OCI-LY7 (cell line): Measurements from ENCODE around the gene KRTAP5-6. TPM values are rescaled to one million over a fixed set of nuclear protein-coding genes. Genes with fewer than 3 reads are reported as not detected.

Source experiments
- BruUV-seq: library from RNA; stranded (reverse); fragments of 400-500 nt; replicated peaks from 2 replicates; lab custom pipeline; 2021; lab: Mats Ljungman, UMichigan
- CTCF ChIA-PET: fragments of 300-600 bp; sonication (Branson Sonifier 250); formaldehyde crosslinking; loops from one replicate; lab custom pipeline; 2022; ENCODE audit warnings: antibody characterized with exemption; ENCODE audit not compliant: unreplicated experiment; lab: Charles Lee
- POLR2A ChIA-PET: fragments of 300-600 bp; sonication (Branson Sonifier 250); formaldehyde crosslinking; loops from one replicate; lab custom pipeline; 2022; ENCODE audit warnings: antibody characterized with exemption; lab: Charles Lee
- DNase-seq: peaks from one replicate; pipeline ENCODE4 v3.0.0-alpha.2; 2015; ENCODE audit warnings: low spot score
- H2AFZ ChIP-seq: fragments of 200-600 bp; sonication (generic), shearing (Covaris generic); 2 replicates; pipeline ENCODE4 v1.6.1; 2014; ENCODE audit warnings: mild to moderate bottlenecking, antibody characterized with exemption, low read length, moderate library complexity
- H3K27ac ChIP-seq: fragments of 200-600 bp; sonication (generic); 2 replicates; pipeline ENCODE4 v1.5.1; 2014; ENCODE audit warnings: mixed run types, low read depth, mild to moderate bottlenecking, moderate library complexity, low read length, inconsistent platforms; ENCODE audit not compliant: poor library complexity, severe bottlenecking
- H3K36me3 ChIP-seq: fragments of 200-600 bp; sonication (generic); 2 replicates; pipeline ENCODE4 v1.6.1; 2014; ENCODE audit warnings: mild to moderate bottlenecking, antibody characterized with exemption, low read length, moderate library complexity, mixed read lengths; ENCODE audit not compliant: insufficient read depth
- H3K4me1 ChIP-seq: fragments of 200-600 bp; sonication (generic); 2 replicates; pipeline ENCODE4 v1.5.1; 2014; ENCODE audit warnings: mild to moderate bottlenecking, low read length; ENCODE audit not compliant: insufficient read depth, poor library complexity, severe bottlenecking
- H3K4me2 ChIP-seq: fragments of 200-600 bp; sonication (generic); 2 replicates; pipeline ENCODE4 v1.6.1; 2014; ENCODE audit warnings: mild to moderate bottlenecking, low read length
- H3K4me3 ChIP-seq: fragments of 200-600 bp; sonication (generic); 2 replicates; pipeline ENCODE4 v1.5.1; 2014; ENCODE audit warnings: mild to moderate bottlenecking, low read depth, low read length; ENCODE audit not compliant: poor library complexity, severe bottlenecking
- H3K79me2 ChIP-seq: fragments of 200-600 bp; sonication (generic); 2 replicates; pipeline ENCODE4 v1.6.1; 2016; ENCODE audit warnings: low read depth, mild to moderate bottlenecking, low read length, moderate library complexity, mixed read lengths; ENCODE audit not compliant: insufficient read depth
- H3K9me2 ChIP-seq: fragments of 200-600 bp; sonication (generic); 2 replicates; pipeline ENCODE4 v1.6.1; 2016; ENCODE audit warnings: mild to moderate bottlenecking, low read length, mixed read lengths; ENCODE audit not compliant: insufficient read depth
- H3K9me3 ChIP-seq: fragments of 200-600 bp; sonication (generic); 2 replicates; pipeline ENCODE4 v1.6.1; 2014; ENCODE audit warnings: mild to moderate bottlenecking, mixed run types, low read length, mixed read lengths
- H4K20me1 ChIP-seq: fragments of 200-600 bp; sonication (generic); 2 replicates; pipeline ENCODE4 v1.6.1; 2014; ENCODE audit warnings: mild to moderate bottlenecking, antibody characterized with exemption, low read length, moderate library complexity, mixed read lengths; ENCODE audit not compliant: insufficient read depth
- CTCF ChIP-seq: fragments of 200-600 bp; sonication (generic); conservative IDR thresholded peaks from 2 replicates; pipeline ENCODE4 v1.5.1; 2014; ENCODE audit warnings: mild to moderate bottlenecking, antibody characterized with exemption, low read length, moderate library complexity, mixed read lengths
- EZH2phosphoT487 ChIP-seq: fragments of 200-600 bp; sonication (generic); IDR thresholded peaks from 2 replicates; pipeline ENCODE4 v1.6.1; 2018; ENCODE audit warnings: low read depth, borderline replicate concordance, mild to moderate bottlenecking, mixed run types, antibody characterized with exemption, low read length, moderate library complexity, mixed read lengths
- intact Hi-C: fragments of 100-400 bp; cut with micrococcal nuclease; formaldehyde crosslinking; loops from one replicate; pipeline ENCODE4 v1.10.0; 2022; ENCODE audit not compliant: unreplicated experiment
- total RNA-seq, 2 experiments: library from RNA; depleted of rRNA in 1 of 2; stranded (reverse); fragments of >200 nt in 1 of 2; shearing (Covaris generic) in 1 of 2; gene quantifications; 2 replicates each; pipeline ENCODE4 v1.2.3, GENCODE V29; 2014 to 2022

KRTAP5-6 gene
- total RNA-seq, 2 experiments from 2014 or later = not detected

GRCh38 chr11:1733716-1734640 lies 37.0 kb downstream of the KRTAP5-6 start:
- Histone ChIP-seq H3K36me3 (no peaks in the 10 kb centered on the region), H3K9me2 (no peaks in the 10 kb centered on the region), H3K79me2 (no peaks in the 10 kb centered on the region), H2AFZ (no peak overlapping the region), H3K27ac (no peak overlapping the region), H3K9me3 (no peaks in the 10 kb centered on the region), H3K4me3 (no peak overlapping the region), H3K4me1 (peaks cover 9% of the 10 kb centered on the region), H3K4me2 (no peak overlapping the region), H4K20me1 (no peaks in the 10 kb centered on the region)
- DNase-seq = no peak
- no TSS peak for BruUV-seq
- ChIA-PET POLR2A (no interaction called here), CTCF (no interaction called here)
- TF ChIP-seq EZH2phosphoT487 (no peak), CTCF (no peak)
- intact Hi-C loops = no loop called here

GRCh38 chr11:1734641-1735081 lies 37.7 kb downstream of the KRTAP5-6 start:
- Histone ChIP-seq H3K27ac (no peak overlapping the region), H3K4me1 (peaks cover 2% of the 10 kb centered on the region), H3K36me3 (no peaks in the 10 kb centered on the region), H2AFZ (no peak overlapping the region), H3K9me3 (no peaks in the 10 kb centered on the region), H4K20me1 (no peaks in the 10 kb centered on the region), H3K4me2 (no peak overlapping the region), H3K9me2 (no peaks in the 10 kb centered on the region), H3K4me3 (no peak overlapping the region), H3K79me2 (no peaks in the 10 kb centered on the region)
- no peak for TF ChIP-seq CTCF
- TF ChIP-seq EZH2phosphoT487 = no peak
- intact Hi-C loops = no loop called here
- ChIA-PET CTCF (no interaction called here), POLR2A (no interaction called here)
- DNase-seq = no peak
- BruUV-seq = no TSS peak

GRCh38 chr11:1735271-1735670 lies 38.3 kb downstream of the KRTAP5-6 start:
- TF ChIP-seq EZH2phosphoT487 (no peak), CTCF (no peak)

More at GRCh38 chr11:1735271-1735670, 38.3 kb downstream of the KRTAP5-6 start:
- H3K9me2 ChIP-seq = no peaks in the 10 kb centered on the region
- no peak overlapping the region for H3K4me3 ChIP-seq
- no peak overlapping the region for H2AFZ ChIP-seq
- H3K4me1 ChIP-seq = no peaks in the 10 kb centered on the region
- no peak overlapping the region for H3K27ac ChIP-seq
- no peaks in the 10 kb centered on the region for H3K36me3 ChIP-seq
- POLR2A ChIA-PET = no interaction called here
- H3K4me2 ChIP-seq = no peak overlapping the region
- BruUV-seq = no TSS peak
- intact Hi-C loops = no loop called here
- DNase-seq = no peak
- H3K79me2 ChIP-seq = no peaks in the 10 kb centered on the region
- no peaks in the 10 kb centered on the region for H3K9me3 ChIP-seq
- no peaks in the 10 kb centered on the region for H4K20me1 ChIP-seq
- CTCF ChIA-PET = no interaction called here
